Kidney (tissue), 14 donors: ENCODE results near the gene LGR5. TPM values are rescaled to one million over a fixed set of nuclear protein-coding genes. Genes with fewer than 3 reads are reported as not detected.

ENCODE experiments used
- DNase-seq, 5 donors: peaks; one replicate each; pipeline ENCODE4 v3.0.0-alpha.2; 2013 to 2020
- FAIRE-seq: peaks from 2 replicates; lab custom pipeline; 2012; peaks lifted over from hg19 to GRCh38; lab: Jason Lieb, UNC
- H3K27ac ChIP-seq, 2 donors: one replicate each; pipeline ENCODE4 v1.7.0; 2013; ENCODE audit warnings: low read depth in 2 of 2, low read length in 2 of 2, inconsistent platforms in 1 of 2
- H3K27me3 ChIP-seq: one replicate; pipeline ENCODE4 v1.7.1; 2013; ENCODE audit warnings: low read length, inconsistent platforms; ENCODE audit not compliant: control insufficient read depth, insufficient read depth
- H3K36me3 ChIP-seq, 3 donors: one replicate each; pipeline versions ENCODE4 v1.7.0 to v1.7.1; 2013; ENCODE audit warnings: low read length in 3 of 3, control low read depth in 1 of 3, inconsistent platforms in 1 of 3; ENCODE audit not compliant: insufficient read depth in 3 of 3, control insufficient read depth in 2 of 3
- H3K4me1 ChIP-seq, 3 donors: one replicate each; pipeline versions ENCODE4 v1.7.0 to v1.7.1; 2013; ENCODE audit warnings: low read length in 3 of 3, inconsistent platforms in 1 of 3, low read depth in 1 of 3; ENCODE audit not compliant: control insufficient read depth in 2 of 3, insufficient read depth in 2 of 3
- H3K4me3 ChIP-seq, 3 donors: one replicate each; pipeline versions ENCODE4 v1.7.0 to v1.8.1; 2013; ENCODE audit warnings: low read length in 3 of 3, control low read depth in 1 of 3, inconsistent platforms in 1 of 3
- H3K9ac ChIP-seq, 3 donors: one replicate each; pipeline versions ENCODE4 v1.7.0 to v1.7.1; 2013; ENCODE audit warnings: low read length in 3 of 3, control low read depth in 1 of 3, inconsistent platforms in 1 of 3
- H3K9me3 ChIP-seq, 3 donors: one replicate each; pipeline versions ENCODE4 v1.7.0 to v1.7.1; 2013; ENCODE audit warnings: low read length in 3 of 3, control low read depth in 1 of 3, inconsistent platforms in 1 of 3; ENCODE audit not compliant: control insufficient read depth in 2 of 3, insufficient read depth in 1 of 3
- intact Hi-C: fragments of 100-400 bp; cut with DNase I; formaldehyde crosslinking; loops from one replicate; pipeline ENCODE4 v1.11.1; 2022
- polyA plus RNA-seq: library from polyadenylated mRNA; stranded (reverse); fragments of 350-450 nt; fragmentation: Illumina TruSeq; extraction: RNeasy Lipid Tissue Mini Kit (QIAGEN cat#74804); gene quantifications from one replicate; pipeline ENCODE4 v1.2.3, GENCODE V29; 2014; ENCODE audit warnings: low read depth, low replicate concordance; ENCODE audit not compliant: insufficient read depth
- total RNA-seq: library from RNA; stranded (reverse); fragmentation: NEBNext Ultra II Directional; extraction: Animal tissue kit (Norgen Biotek cat#: 25700); gene quantifications from one replicate; pipeline ENCODE4 v1.2.1, GENCODE V29; 2021
- TF ChIP-seq, protein P1 (sequence below): IDR thresholded peaks from 3 replicates; pipeline ENCODE4 v1.5.1; 2012; ENCODE audit warnings: mild to moderate bottlenecking, moderate library complexity, borderline replicate concordance; ENCODE audit not compliant: insufficient read depth; ENCODE audit errors: extremely low read depth
- donor health status: control.
- donor health status: control.
- donor health status: control.
- donor health status: control.
- donor health status: control.
- donor health status: DM: yes; HTN: yes; CAD: no.
- donor health status: Normal renal cell carcinoma (clear cell type).

LGR5 gene
- total and polyA plus RNA-seq, 2 donors from 2014 or later, result 0.19 TPM; not detected in 1

GRCh38 chr12:71504476-71504875 is 64.9 kb downstream of the LGR5 start:
- intact Hi-C loops, result no loop called here
- Histone ChIP-seq H3K9ac (no peak overlapping the region), H3K4me1 (peaks cover 0 to 7% (median 0%) of the 10 kb centered on the region in 3 donors), H3K27ac (no peak overlapping the region), H3K27me3 (no peaks in the 10 kb centered on the region), H3K9me3 (no peaks in the 10 kb centered on the region), H3K4me3 (no peak overlapping the region), H3K36me3 (no peaks in the 10 kb centered on the region)
- no peak for FAIRE-seq
- DNase-seq, result peak in 4 of 5 donors; percentile 67 to 87 (median 79)
- TF ChIP-seq, protein P1, sequence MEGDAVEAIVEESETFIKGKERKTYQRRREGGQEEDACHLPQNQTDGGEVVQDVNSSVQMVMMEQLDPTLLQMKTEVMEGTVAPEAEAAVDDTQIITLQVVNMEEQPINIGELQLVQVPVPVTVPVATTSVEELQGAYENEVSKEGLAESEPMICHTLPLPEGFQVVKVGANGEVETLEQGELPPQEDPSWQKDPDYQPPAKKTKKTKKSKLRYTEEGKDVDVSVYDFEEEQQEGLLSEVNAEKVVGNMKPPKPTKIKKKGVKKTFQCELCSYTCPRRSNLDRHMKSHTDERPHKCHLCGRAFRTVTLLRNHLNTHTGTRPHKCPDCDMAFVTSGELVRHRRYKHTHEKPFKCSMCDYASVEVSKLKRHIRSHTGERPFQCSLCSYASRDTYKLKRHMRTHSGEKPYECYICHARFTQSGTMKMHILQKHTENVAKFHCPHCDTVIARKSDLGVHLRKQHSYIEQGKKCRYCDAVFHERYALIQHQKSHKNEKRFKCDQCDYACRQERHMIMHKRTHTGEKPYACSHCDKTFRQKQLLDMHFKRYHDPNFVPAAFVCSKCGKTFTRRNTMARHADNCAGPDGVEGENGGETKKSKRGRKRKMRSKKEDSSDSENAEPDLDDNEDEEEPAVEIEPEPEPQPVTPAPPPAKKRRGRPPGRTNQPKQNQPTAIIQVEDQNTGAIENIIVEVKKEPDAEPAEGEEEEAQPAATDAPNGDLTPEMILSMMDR, result no peak

GRCh38 chr12:71509705-71510104 is 70.1 kb downstream of the LGR5 start:
- Histone ChIP-seq H3K27ac (no peak overlapping the region), H3K36me3 (no peaks in the 10 kb centered on the region), H3K4me3 (no peak overlapping the region), H3K27me3 (no peaks in the 10 kb centered on the region), H3K9ac (no peak overlapping the region), H3K4me1 (no peaks in the 10 kb centered on the region), H3K9me3 (no peaks in the 10 kb centered on the region)
- no peak for FAIRE-seq
- no peak for DNase-seq
- TF ChIP-seq, protein P1, result no peak
- intact Hi-C loops, result no loop called here

GRCh38 chr12:71517145-71517846 is 77.7 kb downstream of the LGR5 start:
- Histone ChIP-seq H3K4me3 (no peak overlapping the region), H3K36me3 (no peaks in the 10 kb centered on the region), H3K27me3 (no peaks in the 10 kb centered on the region), H3K4me1 (no peaks in the 10 kb centered on the region), H3K9ac (no peak overlapping the region), H3K9me3 (peaks cover 0 to 3% (median 0%) of the 10 kb centered on the region in 3 donors), H3K27ac (no peak overlapping the region)
- FAIRE-seq (no peak), DNase-seq (no peak)
- intact Hi-C loops, result no loop called here
- TF ChIP-seq, protein P1, result no peak
